Measurements from ENCODE around the gene SLC22A14. TPM values are rescaled to one million over a fixed set of nuclear protein-coding genes. Genes with fewer than 3 reads are reported as not detected.

SLC22A14 gene
- total RNA-seq, 4 donors from 2014 or later = 0.13 TPM; not detected in 3

GRCh38 chr3:38327335-38328009, 45.4 kb downstream of the SLC22A14 start:
- no peak for TF ChIP-seq POLR2AphosphoS5 (IDR thresholded peaks at IDR 0.05)
- TF ChIP-seq, protein P1, sequence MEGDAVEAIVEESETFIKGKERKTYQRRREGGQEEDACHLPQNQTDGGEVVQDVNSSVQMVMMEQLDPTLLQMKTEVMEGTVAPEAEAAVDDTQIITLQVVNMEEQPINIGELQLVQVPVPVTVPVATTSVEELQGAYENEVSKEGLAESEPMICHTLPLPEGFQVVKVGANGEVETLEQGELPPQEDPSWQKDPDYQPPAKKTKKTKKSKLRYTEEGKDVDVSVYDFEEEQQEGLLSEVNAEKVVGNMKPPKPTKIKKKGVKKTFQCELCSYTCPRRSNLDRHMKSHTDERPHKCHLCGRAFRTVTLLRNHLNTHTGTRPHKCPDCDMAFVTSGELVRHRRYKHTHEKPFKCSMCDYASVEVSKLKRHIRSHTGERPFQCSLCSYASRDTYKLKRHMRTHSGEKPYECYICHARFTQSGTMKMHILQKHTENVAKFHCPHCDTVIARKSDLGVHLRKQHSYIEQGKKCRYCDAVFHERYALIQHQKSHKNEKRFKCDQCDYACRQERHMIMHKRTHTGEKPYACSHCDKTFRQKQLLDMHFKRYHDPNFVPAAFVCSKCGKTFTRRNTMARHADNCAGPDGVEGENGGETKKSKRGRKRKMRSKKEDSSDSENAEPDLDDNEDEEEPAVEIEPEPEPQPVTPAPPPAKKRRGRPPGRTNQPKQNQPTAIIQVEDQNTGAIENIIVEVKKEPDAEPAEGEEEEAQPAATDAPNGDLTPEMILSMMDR (IDR thresholded peaks at IDR 0.05) = no peak
- TF ChIP-seq EP300 (IDR thresholded peaks at IDR 0.05) = no peak
- no peak for TF ChIP-seq POLR2A (IDR thresholded peaks at IDR 0.05)
- ATAC-seq = no peak

DNA sequence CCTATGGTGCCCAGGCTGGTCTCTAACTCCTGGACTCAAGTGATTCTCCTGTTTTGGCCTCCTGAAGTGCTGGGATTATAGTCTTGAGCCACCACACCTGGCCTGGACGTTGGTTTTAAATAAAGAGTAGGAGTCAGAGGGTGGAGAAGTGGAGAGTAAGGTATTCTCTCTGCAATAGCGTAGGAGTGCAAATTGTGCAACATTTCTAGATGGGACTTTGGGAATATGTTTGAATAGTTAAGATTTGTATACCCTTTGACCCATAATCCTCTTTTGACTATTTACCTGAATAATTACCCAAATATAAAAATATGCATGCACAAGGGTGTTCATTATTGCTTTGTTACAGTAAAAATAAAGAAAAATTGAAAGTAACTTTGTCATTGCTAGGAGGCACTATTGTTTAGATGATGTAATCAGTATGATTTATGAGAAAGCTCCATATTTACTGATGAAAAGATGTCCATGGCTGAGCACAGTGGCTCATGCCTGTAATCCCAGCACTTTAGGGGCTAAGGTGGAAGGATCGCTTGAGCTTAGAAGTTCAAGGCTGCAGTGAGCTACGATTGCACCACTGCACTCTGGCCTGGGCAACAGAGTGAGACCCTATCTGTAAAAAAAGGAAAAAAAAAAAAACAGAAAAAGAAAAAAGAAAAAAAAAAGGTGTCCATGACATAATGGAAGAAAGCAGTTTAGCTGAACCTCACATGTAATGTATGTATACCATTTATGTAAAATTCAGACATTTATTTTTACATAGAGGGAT, 49.3 kb downstream of the SLC22A14 start:
- no peak overlapping the region for H3K27ac ChIP-seq
- no peaks in the 10 kb centered on the region for H3K9me3 ChIP-seq
- H3K36me3 ChIP-seq = no peaks in the 10 kb centered on the region
- 70 to 74% methylated on average over 4 of the region's 4 CpGs for WGBS, 2 donors (ENCODE audit: low coverage in 1 of 2)
- no peak overlapping the region for H3K4me3 ChIP-seq
- peaks cover 10% of the 10 kb centered on the region for H3K27me3 ChIP-seq
- no peaks in the 10 kb centered on the region for H3K4me1 ChIP-seq
- ATAC-seq = no peak
- no peak for TF ChIP-seq POLR2AphosphoS5 (IDR thresholded peaks at IDR 0.05)
- no peak for TF ChIP-seq POLR2A (IDR thresholded peaks at IDR 0.05)
- no peak for TF ChIP-seq EP300 (IDR thresholded peaks at IDR 0.05)
- TF ChIP-seq, protein P1 (IDR thresholded peaks at IDR 0.05) = no peak

More at GRCh38 chr3:38327335-38328009, 45.4 kb downstream of the SLC22A14 start:
- Histone ChIP-seq H3K27me3 (peaks cover 19% of the 10 kb centered on the region), H3K4me1 (no peaks in the 10 kb centered on the region), H3K4me3 (no peak overlapping the region), H3K9me3 (peaks cover 0 to 5% (median 0%) of the 10 kb centered on the region in 3 donors), H3K27ac (no peak overlapping the region), H3K36me3 (no peaks in the 10 kb centered on the region)

DNA sequence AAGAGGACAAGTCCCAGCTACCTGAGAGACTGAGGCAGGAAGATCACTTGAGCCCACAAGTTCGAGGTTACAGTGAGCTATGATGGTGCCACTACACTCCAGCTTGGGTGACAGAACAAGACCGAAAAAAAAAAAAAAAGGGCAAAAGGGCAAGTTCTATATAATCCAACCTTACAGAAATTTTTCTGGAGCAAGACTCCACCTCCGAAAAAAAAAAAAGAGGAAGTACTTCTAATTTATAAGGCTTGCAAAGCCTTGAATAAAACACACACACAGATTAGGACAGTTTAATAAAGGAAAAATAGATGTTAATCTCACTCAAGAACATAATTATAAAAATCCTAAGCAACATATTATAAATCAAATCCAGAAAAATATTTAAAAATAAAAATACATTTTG, 50.1 kb downstream of the SLC22A14 start:
- WGBS, 2 donors (ENCODE audit: low coverage in 1 of 2) = 40 to 44% methylated on average over 1 to 3 of the region's 3 CpGs
- no peak for TF ChIP-seq POLR2A (IDR thresholded peaks at IDR 0.05)
- no peak for TF ChIP-seq POLR2AphosphoS5 (IDR thresholded peaks at IDR 0.05)
- TF ChIP-seq EP300 (IDR thresholded peaks at IDR 0.05) = no peak
- TF ChIP-seq, protein P1 (IDR thresholded peaks at IDR 0.05) = no peak
- Histone ChIP-seq H3K9me3 (no peaks in the 10 kb centered on the region), H3K4me1 (no peaks in the 10 kb centered on the region), H3K4me3 (no peak overlapping the region), H3K27me3 (peaks cover 4% of the 10 kb centered on the region), H3K27ac (no peak overlapping the region), H3K36me3 (no peaks in the 10 kb centered on the region)
- ATAC-seq = no peak

DNA sequence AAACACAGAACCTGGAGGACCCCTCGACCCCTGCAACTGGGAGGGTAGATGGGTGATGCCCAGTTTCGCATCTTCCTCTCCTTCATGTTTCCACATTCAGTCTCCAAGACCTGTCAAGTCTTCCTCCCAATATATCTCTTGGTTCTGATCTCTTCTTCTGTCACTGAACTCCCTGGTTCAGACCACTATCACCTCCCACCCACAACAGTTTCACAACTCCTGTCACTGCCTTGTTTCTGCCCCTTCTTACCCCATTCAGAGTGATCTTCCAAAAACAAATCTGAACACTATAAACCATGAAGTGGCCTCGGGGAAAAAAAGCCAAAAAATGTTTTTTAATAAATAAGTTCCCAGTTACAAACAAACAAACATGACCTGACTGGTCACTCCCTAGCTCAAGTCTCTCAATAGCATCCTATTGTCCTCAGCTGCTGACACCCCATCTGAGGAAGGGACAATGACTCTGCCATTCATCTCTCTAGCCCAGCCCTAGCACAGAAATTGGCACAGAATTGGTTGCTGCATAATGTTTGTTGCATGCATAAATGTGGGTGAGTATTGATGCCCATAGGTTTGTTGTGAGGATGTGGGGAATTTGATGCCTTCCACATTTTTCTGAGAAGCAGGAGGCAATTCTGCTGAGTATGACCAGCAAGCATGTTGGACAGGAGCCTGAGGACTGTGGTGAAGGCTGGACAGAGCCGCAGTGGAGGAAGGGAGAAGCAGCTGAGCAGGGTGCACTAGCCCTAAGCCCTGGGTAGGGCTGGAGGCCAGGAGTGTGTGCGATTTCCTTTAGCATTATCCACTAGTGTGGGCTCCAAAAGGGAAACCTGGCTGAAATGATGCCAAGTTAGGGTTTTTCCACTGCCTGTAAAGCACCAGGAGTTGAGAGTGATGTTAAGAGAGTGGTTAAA, 52.3 kb downstream of the SLC22A14 start:
- Histone ChIP-seq H3K4me1 (no peaks in the 10 kb centered on the region), H3K36me3 (no peaks in the 10 kb centered on the region), H3K9me3 (no peaks in the 10 kb centered on the region), H3K27me3 (peaks cover 4% of the 10 kb centered on the region), H3K27ac (no peak overlapping the region), H3K4me3 (no peak overlapping the region)
- TF ChIP-seq, protein P1 (IDR thresholded peaks at IDR 0.05) = no peak
- no peak for TF ChIP-seq EP300 (IDR thresholded peaks at IDR 0.05)
- TF ChIP-seq POLR2A (IDR thresholded peaks at IDR 0.05) = no peak
- TF ChIP-seq POLR2AphosphoS5 (IDR thresholded peaks at IDR 0.05) = no peak
- no peak for ATAC-seq
- 61 to 70% methylated on average over 4 of the region's 5 CpGs for WGBS, 2 donors (ENCODE audit: low coverage in 1 of 2)

All from gastroesophageal sphincter (tissue), 4 donors.